D721Med (cell line): Measurements from ENCODE around the gene HOXC13.

Experiments used
- DNase-seq: peaks from one replicate; pipeline ENCODE4 v3.0.0; 2011; ENCODE audit warnings: low spot score; ENCODE audit not compliant: insufficient read length
- FAIRE-seq: peaks from 2 replicates; lab custom pipeline; 2011; peaks lifted over from hg19 to GRCh38; lab: Jason Lieb, UNC
- TF ChIP-seq, protein P1 (sequence below): IDR thresholded peaks from 2 replicates; pipeline ENCODE4 v1.5.1; 2012; ENCODE audit warnings: mild to moderate bottlenecking, control low read depth; ENCODE audit not compliant: insufficient read depth; ENCODE audit errors: missing control alignments

The HOXC13 gene

DNA sequence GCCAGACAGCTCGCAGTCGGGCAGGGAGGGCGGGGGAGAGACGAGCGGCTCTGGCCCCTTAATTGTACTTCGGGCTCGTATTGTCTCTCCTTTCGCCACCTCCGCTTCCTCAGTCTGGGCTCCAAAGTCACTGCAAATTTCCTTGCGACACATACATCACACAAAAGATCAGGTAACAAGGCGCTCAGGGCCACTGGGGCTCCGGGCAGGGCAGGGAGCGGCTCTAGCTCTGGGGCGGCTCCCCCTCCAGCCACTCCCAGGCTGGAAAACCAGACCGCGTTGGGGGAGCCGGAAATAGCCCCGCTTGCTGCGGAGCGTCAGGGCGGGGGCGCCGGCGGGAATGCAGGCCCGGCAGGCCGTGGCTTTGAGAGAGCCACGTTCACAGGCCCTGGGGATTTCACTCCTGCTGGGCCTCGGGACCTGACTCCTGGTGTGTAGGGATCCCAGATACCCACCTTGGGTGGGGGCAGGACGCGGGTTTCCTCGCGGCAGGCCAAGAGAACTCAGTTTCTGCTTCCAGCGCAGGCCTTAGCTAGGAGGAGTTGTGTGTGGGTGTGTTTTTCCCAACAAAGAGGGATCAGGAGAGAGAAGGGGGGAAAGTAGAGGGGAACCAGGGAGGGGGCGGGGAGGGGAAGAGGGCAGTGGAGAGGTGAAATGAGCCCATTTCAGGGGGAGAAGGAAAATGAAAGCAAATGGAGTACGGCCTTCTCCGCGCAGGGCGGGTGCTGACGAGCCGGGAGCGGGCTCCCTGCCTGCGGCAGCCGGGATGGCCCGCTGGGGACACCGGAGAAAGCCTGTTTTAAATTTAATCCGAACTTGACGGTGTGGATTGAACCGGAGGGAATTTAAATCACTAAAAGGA is 57.0 kb downstream of the HOXC13 start:
- FAIRE-seq (no peak), DNase-seq (no peak)
- TF ChIP-seq, protein P1, sequence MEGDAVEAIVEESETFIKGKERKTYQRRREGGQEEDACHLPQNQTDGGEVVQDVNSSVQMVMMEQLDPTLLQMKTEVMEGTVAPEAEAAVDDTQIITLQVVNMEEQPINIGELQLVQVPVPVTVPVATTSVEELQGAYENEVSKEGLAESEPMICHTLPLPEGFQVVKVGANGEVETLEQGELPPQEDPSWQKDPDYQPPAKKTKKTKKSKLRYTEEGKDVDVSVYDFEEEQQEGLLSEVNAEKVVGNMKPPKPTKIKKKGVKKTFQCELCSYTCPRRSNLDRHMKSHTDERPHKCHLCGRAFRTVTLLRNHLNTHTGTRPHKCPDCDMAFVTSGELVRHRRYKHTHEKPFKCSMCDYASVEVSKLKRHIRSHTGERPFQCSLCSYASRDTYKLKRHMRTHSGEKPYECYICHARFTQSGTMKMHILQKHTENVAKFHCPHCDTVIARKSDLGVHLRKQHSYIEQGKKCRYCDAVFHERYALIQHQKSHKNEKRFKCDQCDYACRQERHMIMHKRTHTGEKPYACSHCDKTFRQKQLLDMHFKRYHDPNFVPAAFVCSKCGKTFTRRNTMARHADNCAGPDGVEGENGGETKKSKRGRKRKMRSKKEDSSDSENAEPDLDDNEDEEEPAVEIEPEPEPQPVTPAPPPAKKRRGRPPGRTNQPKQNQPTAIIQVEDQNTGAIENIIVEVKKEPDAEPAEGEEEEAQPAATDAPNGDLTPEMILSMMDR, result no peak
